ENCODE results near the gene CDH16.
"Not testable (repeated sequence)": the region's sequence is repeated elsewhere in the genome, so short reads cannot be mapped to it uniquely, and the experiment has no call there.

Gene CDH16

GRCh38 chr16:66873685-66874055 is 45.0 kb downstream of the CDH16 start:
- H3K36me3 ChIP-seq (ENCODE audit: insufficient read depth, low read length): no peaks in the 10 kb centered on the region
- H3K4me1 ChIP-seq (ENCODE audit: insufficient read depth, low read length): peaks cover 3% of the 10 kb centered on the region
- no peaks in the 10 kb centered on the region for H3K9me3 ChIP-seq (ENCODE audit: low read length)
- no peak overlapping the region for H3K4me3 ChIP-seq (ENCODE audit: low read depth in 1 of 2, low read length in 2 of 2)
- no peak overlapping the region for H3K9ac ChIP-seq (ENCODE audit: low read length)
- H3K27me3 ChIP-seq (ENCODE audit: control insufficient read depth in 1 of 2, insufficient read depth in 2 of 2, low read length in 2 of 2): no peaks in the 10 kb centered on the region
- no peak overlapping the region for H3K27ac ChIP-seq (ENCODE audit: low read depth, low read length)

DNA sequence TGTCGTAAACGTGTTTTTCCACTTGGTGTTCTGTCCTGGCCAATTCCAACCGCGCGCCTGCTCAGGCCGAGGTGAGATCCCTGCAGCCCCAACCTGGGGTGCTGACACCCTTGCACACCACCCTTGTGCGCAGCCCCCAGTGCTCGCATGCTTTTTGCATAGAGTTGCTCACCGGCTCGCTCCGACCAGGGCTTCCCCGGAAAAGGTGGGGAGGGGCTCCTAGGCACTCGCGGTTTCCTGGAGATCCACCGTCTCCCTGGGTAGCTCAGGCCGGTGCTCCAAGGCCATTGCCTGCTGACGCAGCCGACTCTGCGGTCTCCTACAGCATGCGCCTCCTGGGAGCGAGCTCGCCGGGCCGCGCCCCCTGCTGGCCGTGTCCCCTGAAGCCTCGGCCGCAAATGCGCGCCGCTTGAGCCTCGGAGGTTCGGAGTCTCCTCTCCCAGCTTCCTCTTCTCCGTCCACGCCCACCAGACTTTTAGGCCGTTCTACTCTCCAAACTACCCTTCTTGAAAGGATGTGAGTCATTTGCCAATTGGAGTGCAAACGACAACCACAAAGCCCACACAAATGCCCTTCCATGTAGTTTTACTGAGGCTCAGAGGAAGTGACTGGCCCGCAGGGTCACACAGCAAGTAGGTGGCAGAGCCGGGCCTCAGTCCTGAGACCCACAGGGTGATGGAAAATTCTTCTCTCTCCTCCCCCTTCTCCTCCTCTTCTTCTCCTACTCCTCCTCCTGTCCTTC is 45.6 kb downstream of the CDH16 start:
- Histone ChIP-seq H3K27ac (ENCODE audit: low read depth, low read length) (no peak overlapping the region), H3K9ac (ENCODE audit: low read length) (no peak overlapping the region), H3K4me1 (ENCODE audit: insufficient read depth, low read length) (peaks cover 3% of the 10 kb centered on the region), H3K9me3 (ENCODE audit: low read length) (no peaks in the 10 kb centered on the region), H3K4me3 (ENCODE audit: low read depth in 1 of 2, low read length in 2 of 2) (peak overlapping the region; percentile 14 to 41), H3K27me3 (ENCODE audit: control insufficient read depth in 1 of 2, insufficient read depth in 2 of 2, low read length in 2 of 2) (no peaks in the 10 kb centered on the region), H3K36me3 (ENCODE audit: insufficient read depth, low read length) (no peaks in the 10 kb centered on the region)

- peaks cover 3% of the 10 kb centered on the region for H3K4me1 ChIP-seq (ENCODE audit: insufficient read depth, low read length)
- H3K27ac ChIP-seq (ENCODE audit: low read depth, low read length): no peak overlapping the region
- no peaks in the 10 kb centered on the region for H3K9me3 ChIP-seq (ENCODE audit: low read length)
- no peaks in the 10 kb centered on the region for H3K36me3 ChIP-seq (ENCODE audit: insufficient read depth, low read length)
- peak overlapping the region; percentile 14 to 41 for H3K4me3 ChIP-seq (ENCODE audit: low read depth in 1 of 2, low read length in 2 of 2)
- H3K9ac ChIP-seq (ENCODE audit: low read length): no peak overlapping the region
- H3K27me3 ChIP-seq (ENCODE audit: control insufficient read depth in 1 of 2, insufficient read depth in 2 of 2, low read length in 2 of 2): no peaks in the 10 kb centered on the region
Observed at GRCh38 chr16:66872559-66872942, 46.1 kb downstream of the CDH16 start.

DNA sequence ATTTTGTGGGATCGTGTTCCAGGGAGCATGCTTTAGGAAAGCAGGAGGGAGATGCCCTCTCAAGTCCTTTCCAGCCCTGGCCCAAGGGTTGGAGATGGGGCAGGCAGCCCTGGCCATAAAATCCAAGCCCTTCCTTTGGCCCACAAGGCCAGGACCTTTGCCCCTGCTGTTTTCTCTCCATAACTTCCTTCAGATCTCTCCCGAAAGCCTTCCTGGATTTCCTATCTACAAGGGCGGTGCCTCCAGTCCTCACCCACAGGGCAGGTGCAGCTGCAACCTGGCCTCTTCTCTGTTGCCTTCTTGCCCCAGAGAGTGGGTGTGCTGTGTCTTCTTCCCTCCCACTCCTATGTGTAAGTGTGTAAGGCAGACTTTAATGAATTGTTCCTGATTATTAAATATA is 46.8 kb downstream of the CDH16 start:
- Histone ChIP-seq H3K9ac (ENCODE audit: low read length) (no peak overlapping the region), H3K27ac (ENCODE audit: low read depth, low read length) (no peak overlapping the region)

GRCh38 chr16:66871363-66871762 is 47.3 kb downstream of the CDH16 start:
- H3K9ac ChIP-seq (ENCODE audit: low read length); H3K27me3 ChIP-seq (ENCODE audit: control insufficient read depth in 1 of 2, insufficient read depth in 2 of 2, low read length in 2 of 2); H3K4me1 ChIP-seq (ENCODE audit: insufficient read depth, low read length); H3K36me3 ChIP-seq (ENCODE audit: insufficient read depth, low read length); H3K27ac ChIP-seq (ENCODE audit: low read depth, low read length); H3K4me3 ChIP-seq (ENCODE audit: low read depth in 1 of 2, low read length in 2 of 2); H3K9me3 ChIP-seq (ENCODE audit: low read length): not testable (repeated sequence)

More for the DNA sequence above, 46.8 kb downstream of the CDH16 start:
- no peaks in the 10 kb centered on the region for H3K9me3 ChIP-seq (ENCODE audit: low read length)
- H3K4me3 ChIP-seq (ENCODE audit: low read depth in 1 of 2, low read length in 2 of 2): no peak overlapping the region
- H3K36me3 ChIP-seq (ENCODE audit: insufficient read depth, low read length): no peaks in the 10 kb centered on the region
- H3K27me3 ChIP-seq (ENCODE audit: control insufficient read depth in 1 of 2, insufficient read depth in 2 of 2, low read length in 2 of 2): no peaks in the 10 kb centered on the region
- H3K4me1 ChIP-seq (ENCODE audit: insufficient read depth, low read length): peaks cover 3% of the 10 kb centered on the region

- Histone ChIP-seq H3K9ac (ENCODE audit: low read length) (no peak overlapping the region), H3K4me3 (ENCODE audit: low read depth in 1 of 2, low read length in 2 of 2) (no peak overlapping the region), H3K9me3 (ENCODE audit: low read length) (no peaks in the 10 kb centered on the region), H3K27me3 (ENCODE audit: control insufficient read depth in 1 of 2, insufficient read depth in 2 of 2, low read length in 2 of 2) (no peaks in the 10 kb centered on the region), H3K4me1 (ENCODE audit: insufficient read depth, low read length) (peaks cover 3% of the 10 kb centered on the region), H3K27ac (ENCODE audit: low read depth, low read length) (no peak overlapping the region), H3K36me3 (ENCODE audit: insufficient read depth, low read length) (no peaks in the 10 kb centered on the region)
Observed at GRCh38 chr16:66869424-66869823, 49.3 kb downstream of the CDH16 start.

DNA sequence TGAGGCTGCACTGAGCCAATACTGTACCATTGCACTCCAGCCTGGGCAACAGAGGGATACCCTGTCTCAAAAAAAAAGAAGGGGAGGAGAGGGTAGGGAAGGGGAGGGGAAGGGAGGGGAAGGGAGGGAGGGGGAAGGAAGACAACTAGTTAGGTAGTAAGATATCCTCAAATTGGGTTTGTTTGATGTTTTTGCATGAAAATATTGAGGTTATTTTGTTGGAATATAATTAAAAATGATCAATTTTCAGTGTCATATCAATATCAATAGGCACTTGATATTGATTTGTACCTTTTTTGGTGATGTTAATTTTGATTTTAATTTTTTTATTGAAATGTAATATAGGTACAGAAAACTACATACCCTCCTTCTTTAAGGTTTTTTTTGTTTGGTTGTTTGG is 55.0 kb downstream of the CDH16 start:
- Histone ChIP-seq H3K4me3 (ENCODE audit: low read depth in 1 of 2, low read length in 2 of 2) (no peak overlapping the region), H3K4me1 (ENCODE audit: insufficient read depth, low read length) (peaks cover 6% of the 10 kb centered on the region), H3K9me3 (ENCODE audit: low read length) (no peaks in the 10 kb centered on the region), H3K36me3 (ENCODE audit: insufficient read depth, low read length) (no peaks in the 10 kb centered on the region), H3K27me3 (ENCODE audit: control insufficient read depth in 1 of 2, insufficient read depth in 2 of 2, low read length in 2 of 2) (no peaks in the 10 kb centered on the region), H3K27ac (ENCODE audit: low read depth, low read length) (no peak overlapping the region), H3K9ac (ENCODE audit: low read length) (no peak overlapping the region)

DNA sequence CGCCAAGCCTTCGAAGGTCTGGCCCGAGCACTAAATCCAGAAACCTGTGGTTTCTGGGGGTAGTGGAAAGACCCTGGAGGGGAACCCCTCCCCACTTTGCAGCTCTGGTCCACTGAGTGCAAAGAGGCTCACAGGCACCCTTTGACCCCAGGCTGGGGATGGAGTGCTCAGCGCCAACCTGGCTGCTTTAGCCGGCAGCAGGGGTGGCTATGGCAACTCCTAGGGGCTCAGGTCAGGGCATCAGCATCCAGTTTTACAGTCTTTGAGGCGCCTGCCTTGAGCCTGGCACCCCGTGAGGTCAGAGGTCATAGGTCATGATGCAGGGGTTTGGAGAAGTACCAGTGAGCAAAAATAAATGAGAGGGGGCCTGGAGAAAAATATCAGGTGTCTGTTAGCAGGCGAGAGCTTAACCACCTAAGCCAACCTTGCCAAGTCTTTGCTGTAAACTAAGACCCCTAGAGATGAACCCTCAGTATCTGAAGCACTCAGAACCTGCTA is 56.6 kb downstream of the CDH16 start:
- Histone ChIP-seq H3K4me1 (ENCODE audit: insufficient read depth, low read length) (peaks cover 6% of the 10 kb centered on the region), H3K9ac (ENCODE audit: low read length) (no peak overlapping the region), H3K9me3 (ENCODE audit: low read length) (no peaks in the 10 kb centered on the region), H3K4me3 (ENCODE audit: low read depth in 1 of 2, low read length in 2 of 2) (no peak overlapping the region), H3K27ac (ENCODE audit: low read depth, low read length) (no peak overlapping the region), H3K27me3 (ENCODE audit: control insufficient read depth in 1 of 2, insufficient read depth in 2 of 2, low read length in 2 of 2) (no peaks in the 10 kb centered on the region), H3K36me3 (ENCODE audit: insufficient read depth, low read length) (no peaks in the 10 kb centered on the region)

DNA sequence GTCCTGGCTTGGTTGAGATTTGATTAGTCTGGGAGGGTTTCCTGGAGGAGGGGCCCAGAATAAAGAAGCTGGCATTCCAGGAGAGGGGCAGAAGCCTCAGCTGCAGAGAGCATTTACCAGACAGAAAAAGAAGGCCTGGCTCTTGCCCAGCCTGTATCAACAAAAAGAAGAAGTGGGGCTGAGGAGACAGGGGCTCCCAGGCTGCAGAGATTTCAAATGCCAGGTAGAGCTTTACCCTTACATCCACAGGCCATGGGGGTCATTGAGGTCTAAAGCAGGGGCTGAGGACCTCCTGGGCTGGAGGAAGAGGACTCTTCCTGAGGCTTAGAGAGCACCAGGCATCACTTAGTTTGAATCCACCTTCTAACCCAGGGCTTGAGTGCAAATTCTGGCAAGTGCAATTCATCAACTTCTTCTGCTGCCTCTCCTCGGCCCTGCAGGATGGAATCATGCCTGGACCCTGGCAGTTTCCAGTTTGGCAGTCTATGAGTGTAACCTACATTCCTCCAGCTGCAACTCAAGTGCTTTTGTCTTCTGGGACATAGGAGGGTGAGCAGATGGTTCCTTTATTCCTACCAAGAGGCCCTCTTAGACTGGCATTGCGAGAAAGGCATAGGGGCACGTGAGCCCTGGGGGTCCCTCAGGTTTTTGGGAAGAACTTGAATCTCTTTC is 59.2 kb downstream of the CDH16 start:
- Histone ChIP-seq H3K9ac (ENCODE audit: low read length) (no peak overlapping the region), H3K9me3 (ENCODE audit: low read length) (no peaks in the 10 kb centered on the region), H3K36me3 (ENCODE audit: insufficient read depth, low read length) (no peaks in the 10 kb centered on the region), H3K4me3 (ENCODE audit: low read depth in 1 of 2, low read length in 2 of 2) (no peak overlapping the region), H3K27me3 (ENCODE audit: control insufficient read depth in 1 of 2, insufficient read depth in 2 of 2, low read length in 2 of 2) (no peaks in the 10 kb centered on the region), H3K4me1 (ENCODE audit: insufficient read depth, low read length) (peaks cover 6% of the 10 kb centered on the region), H3K27ac (ENCODE audit: low read depth, low read length) (no peak overlapping the region)

DNA sequence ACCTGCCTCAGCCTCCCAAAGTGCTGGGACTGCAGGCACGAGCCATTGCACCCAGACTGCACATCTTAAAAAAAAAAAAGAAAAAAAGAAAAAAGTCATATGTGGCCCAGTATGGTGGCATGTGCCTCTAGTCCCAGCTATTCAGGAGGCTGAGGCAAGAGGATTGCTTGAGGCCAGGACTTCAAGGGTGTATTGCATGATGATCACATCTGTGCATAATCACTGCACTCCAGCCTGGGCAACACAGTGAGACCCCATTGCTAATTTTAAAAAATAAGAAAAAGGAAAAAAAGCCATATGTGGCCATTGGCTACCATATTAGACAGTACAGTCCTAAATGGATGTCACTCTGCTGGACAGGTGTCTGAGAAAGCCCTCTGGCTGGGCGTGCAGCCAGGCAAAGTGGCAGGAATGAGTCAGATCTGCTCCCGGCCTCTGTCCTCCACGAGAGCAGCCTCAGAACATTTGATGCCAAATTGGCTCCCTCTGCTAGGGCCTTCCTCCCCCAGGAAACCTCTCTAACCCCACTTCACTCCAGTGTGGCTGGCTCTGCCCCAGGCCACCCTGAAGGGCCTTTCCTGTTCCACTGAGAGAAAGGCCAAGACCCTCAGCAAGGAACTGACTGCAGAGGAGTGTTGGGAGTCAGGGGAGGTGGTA is 59.8 kb downstream of the CDH16 start:
- no peak overlapping the region for H3K9ac ChIP-seq (ENCODE audit: low read length)
- H3K27ac ChIP-seq (ENCODE audit: low read depth, low read length): no peak overlapping the region
- no peaks in the 10 kb centered on the region for H3K27me3 ChIP-seq (ENCODE audit: control insufficient read depth in 1 of 2, insufficient read depth in 2 of 2, low read length in 2 of 2)
- no peak overlapping the region for H3K4me3 ChIP-seq (ENCODE audit: low read depth in 1 of 2, low read length in 2 of 2)
- H3K9me3 ChIP-seq (ENCODE audit: low read length): no peaks in the 10 kb centered on the region
- no peaks in the 10 kb centered on the region for H3K36me3 ChIP-seq (ENCODE audit: insufficient read depth, low read length)
- peaks cover 6% of the 10 kb centered on the region for H3K4me1 ChIP-seq (ENCODE audit: insufficient read depth, low read length)
